ENCODE results near the gene CGRRF1. TPM values are rescaled to one million over a fixed set of nuclear protein-coding genes. Genes with fewer than 3 reads are reported as not detected.

Gene CGRRF1
- total and polyA plus RNA-seq, 3 donors from 2014 or later: 29.4 to 79.6 (median 31.4) TPM

DNA sequence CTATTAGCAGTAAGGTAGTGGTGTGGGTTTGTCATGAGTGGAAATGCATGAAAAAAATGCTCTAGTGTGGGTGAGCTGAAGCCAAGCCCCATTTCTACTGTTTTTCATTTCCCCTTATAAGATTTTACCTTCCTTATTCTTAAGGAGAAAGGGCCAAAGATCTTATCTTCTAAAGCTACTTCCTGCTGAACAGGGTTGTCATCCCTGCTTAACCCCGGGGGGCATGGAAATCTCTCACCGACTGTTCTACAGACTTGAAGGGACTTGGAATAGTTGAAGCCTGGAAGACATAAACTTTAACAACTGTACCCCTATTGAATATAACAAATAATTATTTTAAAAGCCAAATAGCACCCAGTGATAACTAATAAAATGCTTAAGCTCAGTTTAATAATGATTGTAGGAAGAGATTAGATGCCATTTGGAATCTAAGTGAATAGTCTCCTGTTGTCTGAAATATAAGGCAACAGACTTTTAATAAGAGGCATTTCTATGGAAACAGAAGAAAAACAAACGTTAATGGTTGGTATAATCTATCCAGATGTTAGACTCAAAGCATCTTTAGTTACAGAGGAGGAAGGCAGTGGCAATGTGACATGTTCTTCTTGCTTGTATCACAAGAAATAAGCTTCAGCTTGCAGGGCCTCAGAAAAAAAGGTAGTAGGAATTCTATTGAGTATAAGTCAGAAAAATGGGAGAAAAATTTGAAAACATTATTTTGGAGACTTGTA is 19.1 kb upstream of the CGRRF1 start:
- no peak overlapping the region for H3K4me3 ChIP-seq
- no peaks in the 10 kb centered on the region for H3K36me3 ChIP-seq (ENCODE audit: low read depth, missing control alignments)
- H3K27me3 ChIP-seq: no peaks in the 10 kb centered on the region
- H3K27ac ChIP-seq: no peak overlapping the region
- H3K9me3 ChIP-seq: no peaks in the 10 kb centered on the region
- WGBS, 2 donors: 48 to 53% methylated on average over 3 of the region's 3 CpGs
- TF ChIP-seq, protein P1, sequence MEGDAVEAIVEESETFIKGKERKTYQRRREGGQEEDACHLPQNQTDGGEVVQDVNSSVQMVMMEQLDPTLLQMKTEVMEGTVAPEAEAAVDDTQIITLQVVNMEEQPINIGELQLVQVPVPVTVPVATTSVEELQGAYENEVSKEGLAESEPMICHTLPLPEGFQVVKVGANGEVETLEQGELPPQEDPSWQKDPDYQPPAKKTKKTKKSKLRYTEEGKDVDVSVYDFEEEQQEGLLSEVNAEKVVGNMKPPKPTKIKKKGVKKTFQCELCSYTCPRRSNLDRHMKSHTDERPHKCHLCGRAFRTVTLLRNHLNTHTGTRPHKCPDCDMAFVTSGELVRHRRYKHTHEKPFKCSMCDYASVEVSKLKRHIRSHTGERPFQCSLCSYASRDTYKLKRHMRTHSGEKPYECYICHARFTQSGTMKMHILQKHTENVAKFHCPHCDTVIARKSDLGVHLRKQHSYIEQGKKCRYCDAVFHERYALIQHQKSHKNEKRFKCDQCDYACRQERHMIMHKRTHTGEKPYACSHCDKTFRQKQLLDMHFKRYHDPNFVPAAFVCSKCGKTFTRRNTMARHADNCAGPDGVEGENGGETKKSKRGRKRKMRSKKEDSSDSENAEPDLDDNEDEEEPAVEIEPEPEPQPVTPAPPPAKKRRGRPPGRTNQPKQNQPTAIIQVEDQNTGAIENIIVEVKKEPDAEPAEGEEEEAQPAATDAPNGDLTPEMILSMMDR (IDR thresholded peaks at IDR 0.05): no peak
- TF ChIP-seq POLR2A (IDR thresholded peaks at IDR 0.05): no peak
- H3K4me1 ChIP-seq: peaks cover 22% of the 10 kb centered on the region
- no peak for DNase-seq
- intact Hi-C loops (cut with DNase I; ENCODE audit: low total_unique reads): no loop called here

DNA sequence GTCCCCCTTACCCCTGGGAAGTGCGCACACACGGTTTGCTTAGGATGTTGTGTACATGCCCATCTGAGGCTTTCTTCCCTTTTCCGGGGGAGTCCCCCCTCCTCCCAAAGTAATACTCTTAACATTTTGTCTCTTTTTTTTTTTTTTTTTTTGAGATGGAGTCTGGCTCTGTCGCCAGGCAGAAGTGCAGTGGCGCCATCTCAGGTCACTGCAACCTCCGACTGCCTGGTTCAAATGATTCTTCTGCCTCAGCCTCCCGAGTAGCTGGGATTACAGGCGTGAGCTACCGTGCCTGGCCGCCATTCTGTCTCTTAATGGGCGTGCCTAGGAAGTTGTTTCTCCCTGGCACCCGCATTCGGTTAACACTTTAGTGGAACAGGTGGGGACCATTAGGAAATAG is 16.4 kb upstream of the CGRRF1 start:
- 45 to 49% methylated on average over 13 of the region's 13 CpGs for WGBS, 2 donors
- DNase-seq: no peak
- Histone ChIP-seq H3K4me1 (peaks cover 6% of the 10 kb centered on the region), H3K27me3 (no peaks in the 10 kb centered on the region), H3K4me3 (no peak overlapping the region), H3K9me3 (no peaks in the 10 kb centered on the region), H3K36me3 (ENCODE audit: low read depth, missing control alignments) (no peaks in the 10 kb centered on the region), H3K27ac (no peak overlapping the region)
- no peak for TF ChIP-seq POLR2A (IDR thresholded peaks at IDR 0.05)
- TF ChIP-seq, protein P1 (IDR thresholded peaks at IDR 0.05): no peak
- intact Hi-C loops (cut with DNase I; ENCODE audit: low total_unique reads): no loop called here

GRCh38 chr14:54497224-54497623 is 12.5 kb upstream of the CGRRF1 start:
- no peak overlapping the region for H3K27ac ChIP-seq
- 65 to 69% methylated on average over 2 of the region's 2 CpGs for WGBS, 2 donors
- no peak for DNase-seq
- intact Hi-C loops (cut with DNase I; ENCODE audit: low total_unique reads): no loop called here
- no peak overlapping the region for H3K4me3 ChIP-seq
- H3K4me1 ChIP-seq: no peaks in the 10 kb centered on the region
- no peaks in the 10 kb centered on the region for H3K9me3 ChIP-seq
- no peaks in the 10 kb centered on the region for H3K36me3 ChIP-seq (ENCODE audit: low read depth, missing control alignments)
- H3K27me3 ChIP-seq: no peaks in the 10 kb centered on the region
- TF ChIP-seq, protein P1 (IDR thresholded peaks at IDR 0.05): no peak
- TF ChIP-seq POLR2A (IDR thresholded peaks at IDR 0.05): no peak

DNA sequence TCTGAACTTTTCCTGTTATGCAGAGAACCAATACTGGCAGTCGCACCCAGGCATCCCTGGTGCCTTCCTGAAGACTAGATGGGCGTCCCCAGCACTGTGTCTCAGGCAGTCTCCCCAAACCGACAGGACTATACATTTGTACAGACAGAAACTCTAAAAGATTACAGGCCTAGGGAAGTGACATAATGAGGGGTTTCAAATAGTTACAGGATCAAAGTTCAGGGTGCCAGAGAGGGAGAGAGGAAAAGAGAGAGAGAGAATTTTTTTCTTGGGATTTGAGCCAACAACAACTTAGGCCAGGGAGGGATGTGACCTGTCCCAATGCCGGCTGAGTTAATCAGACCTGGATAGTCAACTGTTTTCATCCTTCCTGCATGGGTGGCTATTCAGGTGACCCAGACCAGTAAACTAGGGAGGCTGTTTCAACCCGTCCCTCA is 11.6 kb upstream of the CGRRF1 start:
- WGBS, 2 donors: 77 to 81% methylated on average over 5 of the region's 5 CpGs
- no peaks in the 10 kb centered on the region for H3K36me3 ChIP-seq (ENCODE audit: low read depth, missing control alignments)
- H3K27me3 ChIP-seq: no peaks in the 10 kb centered on the region
- intact Hi-C loops (cut with DNase I; ENCODE audit: low total_unique reads): no loop called here
- H3K27ac ChIP-seq: no peak overlapping the region
- DNase-seq: no peak
- H3K4me3 ChIP-seq: no peak overlapping the region
- TF ChIP-seq, protein P1 (IDR thresholded peaks at IDR 0.05): no peak
- TF ChIP-seq POLR2A (IDR thresholded peaks at IDR 0.05): no peak
- no peaks in the 10 kb centered on the region for H3K9me3 ChIP-seq
- H3K4me1 ChIP-seq: no peaks in the 10 kb centered on the region

GRCh38 chr14:54498579-54498978 is 11.1 kb upstream of the CGRRF1 start:
- Histone ChIP-seq H3K27me3 (no peaks in the 10 kb centered on the region), H3K27ac (no peak overlapping the region), H3K36me3 (ENCODE audit: low read depth, missing control alignments) (no peaks in the 10 kb centered on the region), H3K9me3 (no peaks in the 10 kb centered on the region), H3K4me1 (no peaks in the 10 kb centered on the region), H3K4me3 (no peak overlapping the region)
- DNase-seq: no peak
- 77 to 80% methylated on average over 7 of the region's 7 CpGs for WGBS, 2 donors
- TF ChIP-seq, protein P1 (IDR thresholded peaks at IDR 0.05): no peak
- no peak for TF ChIP-seq POLR2A (IDR thresholded peaks at IDR 0.05)
- intact Hi-C loops (cut with DNase I; ENCODE audit: low total_unique reads): no loop called here

Measured in testis (tissue), 3 donors.